Measurements from ENCODE around the gene DDX59. TPM values are rescaled to one million over a fixed set of nuclear protein-coding genes. Genes with fewer than 3 reads are reported as not detected.

The DDX59 gene
- polyA plus RNA-seq, 1 donor (not counting 4 experiments of a cell fraction or from before 2014, with no cell fraction given) = 14.4 TPM

- H3K9ac ChIP-seq (ENCODE audit: control insufficient read depth, extremely low read depth, insufficient read depth, low read length) = no peak overlapping the region
- FAIRE-seq = no peak
- dilution Hi-C loops (cut with MboI; ENCODE audit: extremely low pct_ligation_motif_present, low sequenced_read_pairs) = no loop called here
Measured at GRCh38 chr1:200708161-200708560, 38.5 kb upstream of the DDX59 start.

GRCh38 chr1:200707116-200707515 is 37.4 kb upstream of the DDX59 start:
- TF ChIP-seq CTCF (optimal IDR thresholded peaks at IDR 0.05 in 1 of 3, IDR thresholded peaks at IDR 0.05 in 1 of 3, conservative IDR thresholded peaks at IDR 0.05 in 1 of 3; ENCODE audit: extremely low read depth in 1 of 3, insufficient read depth in 2 of 3, low read length in 3 of 3) (no peak), EZH2 (IDR thresholded peaks at IDR 0.05; ENCODE audit: low read length) (no peak)
- Histone ChIP-seq H3K9me3 (ENCODE audit: control insufficient read depth, low read depth, low read length) (no peaks in the 10 kb centered on the region), H3K79me2 (ENCODE audit: control insufficient read depth, insufficient read depth, low read length) (no peaks in the 10 kb centered on the region), H3K4me3 (ENCODE audit: control insufficient read depth in 2 of 3, extremely low read depth in 1 of 3, insufficient read depth in 2 of 3, low read depth in 1 of 3, low read length in 3 of 3) (no peak overlapping the region), H2AFZ (ENCODE audit: control insufficient read depth, low read length) (no peak overlapping the region), H3K27me3 (ENCODE audit: control insufficient read depth, extremely low read depth, insufficient read depth, low read length) (no peaks in the 10 kb centered on the region), H3K9ac (ENCODE audit: control insufficient read depth, extremely low read depth, insufficient read depth, low read length) (no peak overlapping the region), H3K27ac (ENCODE audit: control insufficient read depth, insufficient read depth, low read length) (no peak overlapping the region), H3K36me3 (ENCODE audit: control insufficient read depth in 2 of 2, extremely low read depth in 1 of 2, insufficient read depth in 2 of 2, low read length in 2 of 2) (no peaks in the 10 kb centered on the region), H4K20me1 (ENCODE audit: control insufficient read depth, extremely low read depth, insufficient read depth, low read length) (no peaks in the 10 kb centered on the region), H3K4me2 (ENCODE audit: control insufficient read depth, extremely low read depth, insufficient read depth, low read depth, low read length) (no peak overlapping the region), H3K4me1 (ENCODE audit: control insufficient read depth, extremely low read depth, insufficient read depth, low read length) (no peaks in the 10 kb centered on the region), H3K9me1 (ENCODE audit: control insufficient read depth, extremely low read depth, insufficient read depth, low read length) (no peaks in the 10 kb centered on the region)
- FAIRE-seq (no peak), DNase-seq (ENCODE audit: low read depth, low spot score) (no peak)
- dilution Hi-C loops (cut with MboI; ENCODE audit: extremely low pct_ligation_motif_present, low sequenced_read_pairs) = no loop called here

More at GRCh38 chr1:200708161-200708560, 38.5 kb upstream of the DDX59 start:
- no peak for TF ChIP-seq EZH2 (IDR thresholded peaks at IDR 0.05; ENCODE audit: low read length)
- TF ChIP-seq CTCF (optimal IDR thresholded peaks at IDR 0.05 in 1 of 3, IDR thresholded peaks at IDR 0.05 in 1 of 3, conservative IDR thresholded peaks at IDR 0.05 in 1 of 3; ENCODE audit: extremely low read depth in 1 of 3, insufficient read depth in 2 of 3, low read length in 3 of 3) = no peak
- Histone ChIP-seq H3K27me3 (ENCODE audit: control insufficient read depth, extremely low read depth, insufficient read depth, low read length) (no peaks in the 10 kb centered on the region), H4K20me1 (ENCODE audit: control insufficient read depth, extremely low read depth, insufficient read depth, low read length) (no peaks in the 10 kb centered on the region), H3K36me3 (ENCODE audit: control insufficient read depth in 2 of 2, extremely low read depth in 1 of 2, insufficient read depth in 2 of 2, low read length in 2 of 2) (no peaks in the 10 kb centered on the region), H3K4me2 (ENCODE audit: control insufficient read depth, extremely low read depth, insufficient read depth, low read depth, low read length) (no peak overlapping the region), H3K79me2 (ENCODE audit: control insufficient read depth, insufficient read depth, low read length) (no peaks in the 10 kb centered on the region), H3K27ac (ENCODE audit: control insufficient read depth, insufficient read depth, low read length) (no peak overlapping the region), H3K9me3 (ENCODE audit: control insufficient read depth, low read depth, low read length) (no peaks in the 10 kb centered on the region), H3K9me1 (ENCODE audit: control insufficient read depth, extremely low read depth, insufficient read depth, low read length) (no peaks in the 10 kb centered on the region), H3K4me1 (ENCODE audit: control insufficient read depth, extremely low read depth, insufficient read depth, low read length) (no peaks in the 10 kb centered on the region), H2AFZ (ENCODE audit: control insufficient read depth, low read length) (no peak overlapping the region), H3K4me3 (ENCODE audit: control insufficient read depth in 2 of 3, extremely low read depth in 1 of 3, insufficient read depth in 2 of 3, low read depth in 1 of 3, low read length in 3 of 3) (no peak overlapping the region)
- no peak for DNase-seq (ENCODE audit: low read depth, low spot score)

Measured in keratinocyte (primary cell).